PC-3 (cell line): Measurements from ENCODE around the gene PES1.
A peak's percentile ranks its signal among the peaks of the same experiment; 100 is the strongest.

Source experiments
- EZH2 ChIP-seq: fragments of 300-600 bp; sonication (generic); IDR thresholded peaks from one replicate; pipeline ENCODE4 v1.6.1; 2017; ENCODE audit warnings: antibody characterized with exemption, mild to moderate bottlenecking, low read length; ENCODE audit not compliant: unreplicated experiment
- TF ChIP-seq, protein P1 (sequence below): fragments of 300-600 bp; sonication (generic); conservative IDR thresholded peaks from 2 replicates; pipeline ENCODE4 v1.5.1; 2017; ENCODE audit warnings: antibody characterized with exemption, low read depth, mild to moderate bottlenecking, low read length

DNA sequence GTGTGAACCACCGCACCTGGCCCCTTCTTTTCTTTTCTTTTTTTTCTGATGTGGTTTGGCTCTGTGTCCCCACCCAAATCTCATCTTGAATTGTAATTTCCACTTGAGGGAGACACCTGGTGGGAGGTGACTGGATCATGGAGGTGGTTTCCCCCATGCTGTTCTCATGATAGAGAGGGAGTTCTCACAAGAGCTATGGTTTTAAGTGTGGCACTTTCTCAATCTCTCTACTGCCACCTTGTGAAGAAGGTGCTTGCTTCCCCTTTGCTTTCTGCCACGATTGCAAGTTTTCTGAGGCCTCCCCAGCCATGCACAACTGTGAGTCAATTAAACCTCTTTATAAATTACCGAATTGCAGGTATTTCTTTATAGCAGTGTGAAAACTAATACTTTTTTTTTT, 10.3 kb upstream of the PES1 start:
- TF ChIP-seq, protein P1, sequence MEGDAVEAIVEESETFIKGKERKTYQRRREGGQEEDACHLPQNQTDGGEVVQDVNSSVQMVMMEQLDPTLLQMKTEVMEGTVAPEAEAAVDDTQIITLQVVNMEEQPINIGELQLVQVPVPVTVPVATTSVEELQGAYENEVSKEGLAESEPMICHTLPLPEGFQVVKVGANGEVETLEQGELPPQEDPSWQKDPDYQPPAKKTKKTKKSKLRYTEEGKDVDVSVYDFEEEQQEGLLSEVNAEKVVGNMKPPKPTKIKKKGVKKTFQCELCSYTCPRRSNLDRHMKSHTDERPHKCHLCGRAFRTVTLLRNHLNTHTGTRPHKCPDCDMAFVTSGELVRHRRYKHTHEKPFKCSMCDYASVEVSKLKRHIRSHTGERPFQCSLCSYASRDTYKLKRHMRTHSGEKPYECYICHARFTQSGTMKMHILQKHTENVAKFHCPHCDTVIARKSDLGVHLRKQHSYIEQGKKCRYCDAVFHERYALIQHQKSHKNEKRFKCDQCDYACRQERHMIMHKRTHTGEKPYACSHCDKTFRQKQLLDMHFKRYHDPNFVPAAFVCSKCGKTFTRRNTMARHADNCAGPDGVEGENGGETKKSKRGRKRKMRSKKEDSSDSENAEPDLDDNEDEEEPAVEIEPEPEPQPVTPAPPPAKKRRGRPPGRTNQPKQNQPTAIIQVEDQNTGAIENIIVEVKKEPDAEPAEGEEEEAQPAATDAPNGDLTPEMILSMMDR = peak; percentile 50
- no peak for TF ChIP-seq EZH2
